Lower lobe of right lung (tissue), 2 donors: ENCODE data around the gene POLDIP2. TPM values are rescaled to one million over a fixed set of nuclear protein-coding genes. Genes with fewer than 3 reads are reported as not detected.
"Not testable (repeated sequence)": the region's sequence is repeated elsewhere in the genome, so short reads cannot be mapped to it uniquely, and the experiment has no call there.

Source experiments
- ATAC-seq, 2 donors: fragments of 200-7000 bp; cut with Tn5 transposase; one replicate each; pipeline ENCODE4 v1.9.1; 2020 to 2022; ENCODE audit warnings: mild to moderate bottlenecking in 2 of 2, moderate library complexity in 2 of 2
- DNase-seq: peaks from one replicate; pipeline ENCODE4 v3.0.0-alpha.2; 2020
- H3K27ac ChIP-seq: fragments of 200-600 bp; one replicate; pipeline ENCODE4 v1.8.0; 2022
- H3K27me3 ChIP-seq: fragments of 200-600 bp; one replicate; pipeline ENCODE4 v1.8.0; 2022; ENCODE audit warnings: low read depth
- H3K36me3 ChIP-seq: fragments of 200-600 bp; one replicate; pipeline ENCODE4 v1.8.0; 2022; ENCODE audit warnings: mild to moderate bottlenecking
- H3K4me1 ChIP-seq: fragments of 200-600 bp; one replicate; pipeline ENCODE4 v1.8.0; 2022
- H3K4me3 ChIP-seq: fragments of 200-600 bp; one replicate; pipeline ENCODE4 v1.8.0; 2022; ENCODE audit warnings: mild to moderate bottlenecking
- H3K9me3 ChIP-seq: fragments of 200-600 bp; one replicate; pipeline ENCODE4 v1.8.0; 2022
- CTCF ChIP-seq: fragments of 200-600 bp; IDR thresholded peaks from one replicate; pipeline ENCODE4 v1.8.0; 2022; ENCODE audit warnings: antibody characterized with exemption, mild to moderate bottlenecking
- intact Hi-C: fragments of 100-400 bp; cut with DNase I; formaldehyde crosslinking; loops from one replicate; pipeline ENCODE4 v1.11.0; 2022
- total RNA-seq: library from RNA; stranded (reverse); fragmentation: NEBNext Ultra II Directional; extraction: Animal tissue kit (Norgen Biotek cat#: 25700); gene quantifications from one replicate; pipeline ENCODE4 v1.2.1, GENCODE V29; 2021
- donor health status: DM: no; HTN: yes; CAD: no; lungs with severe emphysema.

The POLDIP2 gene
- total RNA-seq, 1 donor from 2014 or later: 54.7 TPM

GRCh38 chr17:28339431-28339830, 17.9 kb downstream of the POLDIP2 start:
- no peaks in the 10 kb centered on the region for H3K27me3 ChIP-seq
- H3K27ac ChIP-seq: no peak overlapping the region
- ATAC-seq (no peak), DNase-seq (no peak)
- H3K4me3 ChIP-seq: no peak overlapping the region
- intact Hi-C loops: no loop called here
- peaks cover 42% of the 10 kb centered on the region for H3K4me1 ChIP-seq
- peaks cover 52% of the 10 kb centered on the region for H3K36me3 ChIP-seq
- H3K9me3 ChIP-seq: no peaks in the 10 kb centered on the region
- TF ChIP-seq CTCF: no peak

- H3K9me3 ChIP-seq, H3K4me3 ChIP-seq, DNase-seq, intact Hi-C loops, H3K27me3 ChIP-seq, ATAC-seq: not testable (repeated sequence)
- H3K4me1 ChIP-seq: peaks cover 49% of the 10 kb centered on the region
- peak overlapping the region; percentile 51 for H3K27ac ChIP-seq
- H3K36me3 ChIP-seq: peaks cover 45% of the 10 kb centered on the region
These were observed 18.5 kb downstream of the POLDIP2 start for GRCh38 chr17:28338769-28339212.

- TF ChIP-seq CTCF: no peak
- Histone ChIP-seq H3K4me1 (peaks cover 54% of the 10 kb centered on the region), H3K9me3 (no peaks in the 10 kb centered on the region), H3K4me3 (peak overlapping the region; percentile 2), H3K27ac (peak overlapping the region; percentile 99), H3K36me3 (peaks cover 39% of the 10 kb centered on the region), H3K27me3 (no peaks in the 10 kb centered on the region)
- intact Hi-C loops: no loop called here
- ATAC-seq (no peak), DNase-seq (no peak)
These were observed 19.1 kb downstream of the POLDIP2 start for GRCh38 chr17:28338056-28338768.

- ATAC-seq (peak; percentile 39 to 72), DNase-seq (no peak)
- H3K4me3 ChIP-seq: peak overlapping the region; percentile 97
- no peaks in the 10 kb centered on the region for H3K27me3 ChIP-seq
- H3K27ac ChIP-seq: peak overlapping the region; percentile 99
- peaks cover 31% of the 10 kb centered on the region for H3K36me3 ChIP-seq
- peaks cover 56% of the 10 kb centered on the region for H3K4me1 ChIP-seq
- H3K9me3 ChIP-seq: no peaks in the 10 kb centered on the region
- intact Hi-C loops: no loop called here
- TF ChIP-seq CTCF: no peak
These were observed 21.1 kb downstream of the POLDIP2 start for GRCh38 chr17:28335959-28336871.

- ATAC-seq: peak; percentile 96 to 98
- DNase-seq: peak; percentile 99
- H3K4me3 ChIP-seq: peak within 1 kb of the TSS; percentile 97
- no peaks in the 10 kb centered on the region for H3K9me3 ChIP-seq
- H3K36me3 ChIP-seq: peaks cover 31% of the 10 kb centered on the region
- H3K4me1 ChIP-seq: peaks cover 56% of the 10 kb centered on the region
- intact Hi-C loops: no loop called here
- H3K27ac ChIP-seq: peak within 1 kb of the TSS; percentile 99
- TF ChIP-seq CTCF: no peak
- H3K27me3 ChIP-seq: no peaks in the 10 kb centered on the region
These were observed 21.9 kb downstream of the POLDIP2 start, which contains the start of the genes IFT20 and TNFAIP1 for GRCh38 chr17:28335201-28335958. TSS of gene IFT20 (minus strand) at chr17:28335472. CDS start at chr17:28331985, 3,487 bp downstream. TSS of gene TNFAIP1 (plus strand) at chr17:28335761. CDS start at chr17:28339522, 3,761 bp downstream.
